GM10266 (cell line): ENCODE measurements around the gene C9orf78.

Source experiments
- DNase-seq: peaks from one replicate; pipeline ENCODE4 v3.0.0; 2012; ENCODE audit errors: extremely low spot score
- TF ChIP-seq, protein P1 (sequence below): IDR thresholded peaks from 2 replicates; pipeline ENCODE4 v1.5.1; 2012; ENCODE audit warnings: mild to moderate bottlenecking, low read depth; ENCODE audit not compliant: control insufficient read depth, insufficient read depth; ENCODE audit errors: missing control alignments

Gene C9orf78

DNA sequence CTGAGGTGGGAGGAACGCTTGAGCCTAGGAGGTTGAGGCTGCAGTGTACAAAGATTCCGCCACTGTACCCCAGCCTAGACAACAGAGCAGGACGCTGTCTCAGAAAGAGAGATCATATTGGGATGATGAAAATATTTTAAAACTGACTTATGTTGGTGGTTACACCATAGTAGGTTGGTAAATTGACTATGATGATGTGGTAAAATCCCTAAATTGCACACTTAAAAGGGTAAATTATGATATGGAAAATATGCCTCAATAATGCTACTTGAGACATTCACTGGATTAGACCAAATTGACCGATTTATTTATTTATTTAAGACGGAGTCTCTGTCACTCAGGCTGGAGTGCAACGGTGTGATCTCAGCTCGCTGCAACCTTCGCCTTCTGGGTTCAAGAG lies 53.9 kb downstream of the C9orf78 start:
- no peak for DNase-seq

GRCh38 chr9:129779560-129780190 lies 55.4 kb downstream of the C9orf78 start:
- no peak for DNase-seq
- TF ChIP-seq, protein P1, sequence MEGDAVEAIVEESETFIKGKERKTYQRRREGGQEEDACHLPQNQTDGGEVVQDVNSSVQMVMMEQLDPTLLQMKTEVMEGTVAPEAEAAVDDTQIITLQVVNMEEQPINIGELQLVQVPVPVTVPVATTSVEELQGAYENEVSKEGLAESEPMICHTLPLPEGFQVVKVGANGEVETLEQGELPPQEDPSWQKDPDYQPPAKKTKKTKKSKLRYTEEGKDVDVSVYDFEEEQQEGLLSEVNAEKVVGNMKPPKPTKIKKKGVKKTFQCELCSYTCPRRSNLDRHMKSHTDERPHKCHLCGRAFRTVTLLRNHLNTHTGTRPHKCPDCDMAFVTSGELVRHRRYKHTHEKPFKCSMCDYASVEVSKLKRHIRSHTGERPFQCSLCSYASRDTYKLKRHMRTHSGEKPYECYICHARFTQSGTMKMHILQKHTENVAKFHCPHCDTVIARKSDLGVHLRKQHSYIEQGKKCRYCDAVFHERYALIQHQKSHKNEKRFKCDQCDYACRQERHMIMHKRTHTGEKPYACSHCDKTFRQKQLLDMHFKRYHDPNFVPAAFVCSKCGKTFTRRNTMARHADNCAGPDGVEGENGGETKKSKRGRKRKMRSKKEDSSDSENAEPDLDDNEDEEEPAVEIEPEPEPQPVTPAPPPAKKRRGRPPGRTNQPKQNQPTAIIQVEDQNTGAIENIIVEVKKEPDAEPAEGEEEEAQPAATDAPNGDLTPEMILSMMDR, result no peak

More for the DNA sequence above, 53.9 kb downstream of the C9orf78 start:
- TF ChIP-seq, protein P1, result no peak

DNA sequence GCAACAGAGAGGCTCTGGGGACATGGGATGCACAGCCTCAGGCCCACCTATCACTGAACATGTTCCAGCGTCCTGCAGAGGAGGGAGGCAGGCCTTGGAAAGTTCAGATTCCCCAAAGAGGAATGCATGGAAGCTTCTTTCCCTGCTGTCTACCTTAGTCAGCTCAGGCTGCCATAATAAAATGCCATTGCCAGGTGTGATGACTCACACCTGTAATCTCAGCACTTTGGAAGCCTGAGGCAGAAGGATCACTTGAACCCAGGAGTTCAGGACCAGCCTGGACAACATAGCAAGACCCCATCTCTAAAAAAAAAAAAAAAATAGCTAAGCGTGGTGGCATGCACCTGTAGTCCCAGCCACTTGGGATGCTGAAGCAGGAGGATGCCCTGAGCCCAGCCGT lies 56.6 kb downstream of the C9orf78 start:
- no peak for DNase-seq
- TF ChIP-seq, protein P1, result no peak

- TF ChIP-seq, protein P1, result no peak
- DNase-seq, result no peak
These were observed 57.3 kb downstream of the C9orf78 start for GRCh38 chr9:129777769-129778130.
